Measurements from ENCODE around the gene SASS6.

- TF ChIP-seq, protein P1, sequence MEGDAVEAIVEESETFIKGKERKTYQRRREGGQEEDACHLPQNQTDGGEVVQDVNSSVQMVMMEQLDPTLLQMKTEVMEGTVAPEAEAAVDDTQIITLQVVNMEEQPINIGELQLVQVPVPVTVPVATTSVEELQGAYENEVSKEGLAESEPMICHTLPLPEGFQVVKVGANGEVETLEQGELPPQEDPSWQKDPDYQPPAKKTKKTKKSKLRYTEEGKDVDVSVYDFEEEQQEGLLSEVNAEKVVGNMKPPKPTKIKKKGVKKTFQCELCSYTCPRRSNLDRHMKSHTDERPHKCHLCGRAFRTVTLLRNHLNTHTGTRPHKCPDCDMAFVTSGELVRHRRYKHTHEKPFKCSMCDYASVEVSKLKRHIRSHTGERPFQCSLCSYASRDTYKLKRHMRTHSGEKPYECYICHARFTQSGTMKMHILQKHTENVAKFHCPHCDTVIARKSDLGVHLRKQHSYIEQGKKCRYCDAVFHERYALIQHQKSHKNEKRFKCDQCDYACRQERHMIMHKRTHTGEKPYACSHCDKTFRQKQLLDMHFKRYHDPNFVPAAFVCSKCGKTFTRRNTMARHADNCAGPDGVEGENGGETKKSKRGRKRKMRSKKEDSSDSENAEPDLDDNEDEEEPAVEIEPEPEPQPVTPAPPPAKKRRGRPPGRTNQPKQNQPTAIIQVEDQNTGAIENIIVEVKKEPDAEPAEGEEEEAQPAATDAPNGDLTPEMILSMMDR (IDR thresholded peaks at IDR 0.05), result no peak
- TF ChIP-seq POLR2A (IDR thresholded peaks at IDR 0.05), result no peak
Measured at GRCh38 chr1:100178091-100178490, 45.4 kb upstream of the SASS6 start, which contains the start of gene LRRC39.

All from lower leg skin (tissue), 3 donors.